ENCODE measurements around the gene RHOA. TPM values are rescaled to one million over a fixed set of nuclear protein-coding genes. Genes with fewer than 3 reads are reported as not detected.
"Not testable (repeated sequence)": the region's sequence is repeated elsewhere in the genome, so short reads cannot be mapped to it uniquely, and the experiment has no call there.

Gene RHOA
- total RNA-seq, 4 donors from 2014 or later: 380 to 521 (median 480) TPM

DNA sequence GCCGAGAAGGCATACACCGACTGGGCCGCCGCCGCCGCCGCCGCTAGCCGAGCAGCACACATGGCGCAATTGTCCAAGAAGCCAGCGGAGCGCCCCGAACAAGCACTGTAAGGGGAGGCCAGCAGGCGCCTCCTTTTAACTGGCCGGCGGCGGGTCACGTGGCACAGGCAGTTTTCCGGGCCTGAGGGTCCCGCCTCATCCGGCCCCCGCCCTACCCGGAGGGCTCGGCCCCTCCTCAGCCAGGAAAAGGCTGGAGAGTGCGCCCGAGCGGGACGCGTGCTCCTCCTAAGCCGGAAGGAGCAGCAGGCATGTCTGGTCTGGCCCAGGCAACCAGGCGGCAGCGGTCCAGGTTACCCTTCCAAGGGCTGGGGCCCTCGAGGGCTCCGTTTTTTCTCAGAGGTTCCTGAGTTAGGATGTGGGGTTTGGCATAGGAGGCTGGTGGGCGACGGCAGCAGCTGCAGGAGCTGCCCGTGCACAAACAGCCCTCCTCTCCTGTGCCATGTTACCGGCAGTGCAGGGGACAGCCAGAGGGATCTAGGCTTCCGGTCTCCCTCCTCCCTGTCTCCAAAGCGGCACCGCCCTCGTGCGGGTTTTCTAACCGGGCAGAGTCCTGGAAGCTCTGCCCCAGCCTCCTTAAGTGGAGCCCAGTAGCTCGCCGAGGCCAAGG lies 53.4 kb downstream of the RHOA start, which contains the start of gene GPX1:
TSS of gene GPX1 (minus strand) at position 137 of the 667 bp plus-strand sequence. CDS start at position 62, 75 bp downstream.
- WGBS: 0% methylated on average over 11 of the region's 46 CpGs
- peaks cover 39 to 67% (median 49%) of the 10 kb centered on the region in 4 donors for H3K36me3 ChIP-seq
- H3K9me3 ChIP-seq: no peaks in the 10 kb centered on the region
- TF ChIP-seq POLR2AphosphoS5 (IDR thresholded peaks at IDR 0.05) (peak; percentile 96 to 98), EP300 (IDR thresholded peaks at IDR 0.05) (peak; percentile 10), POLR2A (IDR thresholded peaks at IDR 0.05; ENCODE audit: low read depth) (peak; percentile 87)
- TF ChIP-seq, protein P1, sequence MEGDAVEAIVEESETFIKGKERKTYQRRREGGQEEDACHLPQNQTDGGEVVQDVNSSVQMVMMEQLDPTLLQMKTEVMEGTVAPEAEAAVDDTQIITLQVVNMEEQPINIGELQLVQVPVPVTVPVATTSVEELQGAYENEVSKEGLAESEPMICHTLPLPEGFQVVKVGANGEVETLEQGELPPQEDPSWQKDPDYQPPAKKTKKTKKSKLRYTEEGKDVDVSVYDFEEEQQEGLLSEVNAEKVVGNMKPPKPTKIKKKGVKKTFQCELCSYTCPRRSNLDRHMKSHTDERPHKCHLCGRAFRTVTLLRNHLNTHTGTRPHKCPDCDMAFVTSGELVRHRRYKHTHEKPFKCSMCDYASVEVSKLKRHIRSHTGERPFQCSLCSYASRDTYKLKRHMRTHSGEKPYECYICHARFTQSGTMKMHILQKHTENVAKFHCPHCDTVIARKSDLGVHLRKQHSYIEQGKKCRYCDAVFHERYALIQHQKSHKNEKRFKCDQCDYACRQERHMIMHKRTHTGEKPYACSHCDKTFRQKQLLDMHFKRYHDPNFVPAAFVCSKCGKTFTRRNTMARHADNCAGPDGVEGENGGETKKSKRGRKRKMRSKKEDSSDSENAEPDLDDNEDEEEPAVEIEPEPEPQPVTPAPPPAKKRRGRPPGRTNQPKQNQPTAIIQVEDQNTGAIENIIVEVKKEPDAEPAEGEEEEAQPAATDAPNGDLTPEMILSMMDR (IDR thresholded peaks at IDR 0.05): no peak
- DNase-seq (ENCODE audit: extremely low spot score): peak; percentile 99
- no peaks in the 10 kb centered on the region for H3K27me3 ChIP-seq
- H3K4me1 ChIP-seq: peaks cover 29 to 39% (median 38%) of the 10 kb centered on the region in 4 donors
- peak within 1 kb of the TSS; percentile 78 to 85 (median 80) for H3K4me3 ChIP-seq
- intact Hi-C loops (cut with DNase I): loop anchor here (5.0 kb wide), 1 partner anchor 54 kb away; the partner anchor contains the start of genes RHOA and TCTA
- peak within 1 kb of the TSS; percentile 88 to 97 (median 94) for H3K27ac ChIP-seq (replicated peaks in 1 of 4)

DNA sequence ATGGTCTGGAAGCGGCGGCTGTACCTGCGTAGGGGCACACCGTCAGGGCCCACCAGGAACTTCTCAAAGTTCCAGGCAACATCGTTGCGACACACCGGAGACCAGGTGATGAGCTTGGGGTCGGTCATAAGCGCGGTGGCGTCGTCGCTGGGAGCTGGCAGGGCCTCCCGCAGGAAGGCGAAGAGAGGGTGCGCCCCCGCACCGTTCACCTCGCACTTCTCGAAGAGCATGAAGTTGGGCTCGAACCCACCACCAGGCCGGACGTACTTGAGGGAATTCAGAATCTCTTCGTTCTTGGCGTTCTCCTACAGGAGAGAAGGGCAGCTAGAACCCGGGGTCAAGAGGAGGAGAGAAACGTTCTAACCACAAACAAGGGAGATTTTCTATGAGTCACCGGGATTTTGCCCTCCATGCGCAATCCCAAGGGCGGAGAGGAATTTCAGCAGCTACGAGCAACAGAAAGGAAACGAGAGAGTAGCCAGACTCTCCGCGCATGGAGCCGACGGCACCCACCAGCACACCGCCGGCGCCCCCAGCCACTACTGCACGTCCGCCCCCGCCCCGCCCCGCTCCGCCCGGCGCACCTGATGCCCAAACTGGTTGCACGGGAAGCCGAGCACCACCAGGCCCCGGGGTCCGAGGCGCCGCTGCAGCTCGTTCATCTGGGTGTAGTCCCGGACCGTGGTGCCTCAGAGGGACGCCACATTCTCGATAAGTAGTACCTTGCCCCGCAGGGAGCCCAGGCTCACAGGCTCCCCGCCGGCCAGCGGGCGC lies 54.1 kb downstream of the RHOA start:
- TF ChIP-seq POLR2AphosphoS5 (IDR thresholded peaks at IDR 0.05): peak in 1 of 2 donors; percentile 3
- WGBS: 7% methylated on average over 6 of the region's 63 CpGs
- intact Hi-C loops (cut with DNase I): loop anchor here (5.0 kb wide), 1 partner anchor 55 kb away; the partner anchor contains the start of genes RHOA and TCTA
- DNase-seq (ENCODE audit: extremely low spot score); H3K9me3 ChIP-seq; H3K27me3 ChIP-seq: not testable (repeated sequence)
- Histone ChIP-seq H3K4me1 (peaks cover 29 to 39% (median 38%) of the 10 kb centered on the region in 4 donors), H3K27ac (replicated peaks in 1 of 4) (peak overlapping the region; percentile 88 to 97 (median 94)), H3K36me3 (peaks cover 32 to 60% (median 42%) of the 10 kb centered on the region in 4 donors), H3K4me3 (peak overlapping the region; percentile 78 to 85 (median 80))

DNA sequence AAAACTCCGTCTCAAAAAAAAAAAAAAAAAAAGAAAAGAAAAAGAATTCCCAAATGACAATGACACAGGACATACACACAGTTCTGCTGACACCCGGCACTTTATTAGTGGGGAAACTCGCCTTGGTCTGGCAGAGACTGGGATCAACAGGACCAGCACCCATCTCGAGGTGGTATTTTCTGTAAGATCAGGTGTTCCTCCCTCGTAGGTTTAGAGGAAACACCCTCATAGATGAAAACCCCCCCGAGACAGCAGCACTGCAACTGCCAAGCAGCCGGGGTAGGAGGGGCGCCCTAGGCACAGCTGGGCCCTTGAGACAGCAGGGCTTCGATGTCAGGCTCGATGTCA lies 54.7 kb downstream of the RHOA start:
- 30% methylated on average over 10 of the region's 10 CpGs for WGBS
- DNase-seq (ENCODE audit: extremely low spot score); H3K27me3 ChIP-seq; H3K9me3 ChIP-seq: not testable (repeated sequence)
- Histone ChIP-seq H3K4me1 (peaks cover 29 to 43% (median 42%) of the 10 kb centered on the region in 4 donors), H3K36me3 (peaks cover 27 to 55% (median 36%) of the 10 kb centered on the region in 4 donors), H3K27ac (replicated peaks in 1 of 4) (peak overlapping the region; percentile 88 to 97 (median 94)), H3K4me3 (peak overlapping the region; percentile 78 to 85 (median 80))
- intact Hi-C loops (cut with DNase I): loop anchor here (5.0 kb wide), 1 partner anchor 55 kb away; the partner anchor contains the start of genes RHOA and TCTA

DNA sequence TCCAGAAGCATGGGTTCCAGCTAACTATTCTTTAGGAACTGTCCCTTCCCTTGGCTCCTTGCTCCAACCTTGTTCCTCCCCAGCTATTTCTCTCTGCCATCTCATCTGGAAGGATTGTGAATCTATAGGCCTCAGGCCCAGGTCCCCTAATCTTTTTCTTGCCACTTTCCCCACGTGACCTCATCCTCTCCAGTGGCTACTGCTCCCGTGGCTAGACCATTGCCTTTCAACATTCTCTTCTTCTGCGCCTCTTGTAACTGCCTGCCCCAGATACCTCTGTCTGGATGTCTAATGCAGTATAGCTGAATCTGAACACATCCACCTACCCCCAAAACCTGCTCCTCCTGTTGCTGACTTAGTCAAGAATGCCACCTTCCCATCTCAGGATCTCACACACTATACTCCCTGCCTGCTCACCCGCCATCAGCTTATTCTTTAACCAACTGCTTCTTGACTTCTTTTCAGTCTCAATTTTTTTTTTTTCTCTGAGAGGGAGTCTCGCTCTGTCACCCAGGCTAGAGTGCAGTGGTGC lies 58.8 kb downstream of the RHOA start:
- no peak for TF ChIP-seq EP300 (IDR thresholded peaks at IDR 0.05)
- TF ChIP-seq, protein P1 (IDR thresholded peaks at IDR 0.05): no peak
- no peak for TF ChIP-seq POLR2A (IDR thresholded peaks at IDR 0.05; ENCODE audit: low read depth)
- no peak for TF ChIP-seq POLR2AphosphoS5 (IDR thresholded peaks at IDR 0.05)
- H3K27ac ChIP-seq (replicated peaks in 1 of 4): peak overlapping the region; percentile 38 to 66 (median 58)
- WGBS: 83% methylated on average over 5 of the region's 5 CpGs
- no peaks in the 10 kb centered on the region for H3K27me3 ChIP-seq
- intact Hi-C loops (cut with DNase I): no loop called here
- no peak for DNase-seq (ENCODE audit: extremely low spot score)
- no peaks in the 10 kb centered on the region for H3K9me3 ChIP-seq
- peaks cover 19 to 44% (median 42%) of the 10 kb centered on the region in 4 donors for H3K4me1 ChIP-seq
- H3K36me3 ChIP-seq: peaks cover 0 to 20% (median 2%) of the 10 kb centered on the region in 4 donors
- H3K4me3 ChIP-seq: no peak overlapping the region

DNA sequence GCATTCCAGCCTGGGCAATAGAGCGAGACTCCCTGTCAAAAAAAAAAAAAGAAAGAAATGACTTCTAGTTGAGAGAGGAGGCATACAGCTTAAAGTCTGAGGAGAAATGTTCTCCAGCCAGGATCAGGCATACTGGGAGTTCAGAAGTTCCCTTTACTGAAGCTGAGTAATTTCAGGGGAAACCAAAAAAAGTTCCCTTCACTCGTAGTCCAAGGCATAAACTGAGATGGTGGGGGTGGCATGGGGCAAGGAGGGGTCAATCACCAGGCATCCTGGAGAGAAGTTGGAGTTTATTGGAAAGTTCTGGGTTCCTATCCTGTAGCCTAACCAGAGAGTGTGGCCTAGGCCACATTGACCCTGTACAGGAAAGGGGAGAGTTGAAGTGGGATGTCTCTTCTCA lies 59.5 kb downstream of the RHOA start:
- intact Hi-C loops (cut with DNase I): no loop called here
- no peak overlapping the region for H3K4me3 ChIP-seq
- peak overlapping the region; percentile 38 to 66 (median 58) for H3K27ac ChIP-seq (replicated peaks in 1 of 4)
- H3K27me3 ChIP-seq: no peaks in the 10 kb centered on the region
- no peaks in the 10 kb centered on the region for H3K9me3 ChIP-seq
- no peak for TF ChIP-seq EP300 (IDR thresholded peaks at IDR 0.05)
- TF ChIP-seq POLR2A (IDR thresholded peaks at IDR 0.05; ENCODE audit: low read depth): no peak
- TF ChIP-seq POLR2AphosphoS5 (IDR thresholded peaks at IDR 0.05): no peak
- TF ChIP-seq, protein P1 (IDR thresholded peaks at IDR 0.05): no peak
- peaks cover 19 to 41% (median 38%) of the 10 kb centered on the region in 4 donors for H3K4me1 ChIP-seq
- DNase-seq (ENCODE audit: extremely low spot score): no peak
- 68% methylated on average over 2 of the region's 2 CpGs for WGBS
- H3K36me3 ChIP-seq: peaks cover 0 to 20% (median 2%) of the 10 kb centered on the region in 4 donors
